ENCODE data around the gene WDR19.
"Not testable (repeated sequence)": the region's sequence is repeated elsewhere in the genome, so short reads cannot be mapped to it uniquely, and the experiment has no call there.

Gene WDR19

DNA sequence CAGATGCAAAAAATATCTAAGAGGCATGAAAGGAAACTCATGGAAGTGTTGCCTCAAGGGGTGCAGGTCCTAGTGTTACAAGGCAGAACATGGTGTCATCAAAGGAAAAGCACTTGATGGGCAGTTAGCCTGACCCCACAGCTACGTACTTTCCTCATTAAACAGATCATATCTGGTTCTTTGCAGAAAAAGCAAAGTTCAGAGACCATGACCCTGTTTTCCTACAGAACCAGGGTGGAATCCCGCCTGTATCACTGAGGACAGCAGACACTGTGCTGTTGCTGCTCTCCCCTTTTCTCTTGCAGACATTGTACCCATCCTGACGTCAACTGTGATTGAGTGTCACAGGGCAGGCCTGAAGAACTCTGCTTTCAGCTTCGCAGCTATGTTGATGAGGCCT lies 92.2 kb downstream of the WDR19 start:
- no peak for DNase-seq (ENCODE audit: low read depth, low spot score)
- no peak overlapping the region for H3K27ac ChIP-seq
- H3K4me3 ChIP-seq = no peak overlapping the region
- H3K9ac ChIP-seq (ENCODE audit: insufficient read length) = no peak overlapping the region
- no peak for TF ChIP-seq FOXP2 (optimal IDR thresholded peaks at IDR 0.05; ENCODE audit: control extremely low read depth, extremely low read length, insufficient read depth)
- TF ChIP-seq EZH2 (IDR thresholded peaks at IDR 0.05) = no peak
- no peak for TF ChIP-seq POLR2AphosphoS5 (IDR thresholded peaks at IDR 0.05; ENCODE audit: borderline replicate concordance, low read depth, low read length)
- H3K9me3 ChIP-seq (ENCODE audit: low read depth, low read length) = no peaks in the 10 kb centered on the region
- peaks cover 34% of the 10 kb centered on the region for H3K36me3 ChIP-seq (ENCODE audit: insufficient read depth, low read length)

DNA sequence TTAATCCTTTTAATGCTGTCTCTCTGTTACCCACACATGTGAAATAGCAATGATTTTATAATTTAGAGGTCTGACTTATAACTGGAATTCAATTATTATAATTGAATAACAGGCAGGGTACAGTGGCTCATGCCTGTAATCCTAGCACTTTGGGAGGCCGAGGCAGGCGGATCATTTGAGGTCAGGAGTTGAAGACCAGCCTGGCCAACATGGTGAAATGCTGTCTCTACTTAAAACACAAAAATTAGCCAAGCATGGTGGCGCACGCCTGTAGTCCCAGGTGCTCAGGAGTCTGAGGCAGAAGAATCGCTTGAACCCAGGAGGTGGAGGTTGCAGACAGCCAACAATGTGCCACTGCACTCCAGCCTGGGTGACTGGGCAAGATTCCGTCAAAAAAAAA lies 95.3 kb downstream of the WDR19 start:
- H3K4me3 ChIP-seq; H3K27ac ChIP-seq; DNase-seq (ENCODE audit: low read depth, low spot score); H3K9ac ChIP-seq (ENCODE audit: insufficient read length); H3K9me3 ChIP-seq (ENCODE audit: low read depth, low read length): not testable (repeated sequence)
- peaks cover 36% of the 10 kb centered on the region for H3K36me3 ChIP-seq (ENCODE audit: insufficient read depth, low read length)

DNA sequence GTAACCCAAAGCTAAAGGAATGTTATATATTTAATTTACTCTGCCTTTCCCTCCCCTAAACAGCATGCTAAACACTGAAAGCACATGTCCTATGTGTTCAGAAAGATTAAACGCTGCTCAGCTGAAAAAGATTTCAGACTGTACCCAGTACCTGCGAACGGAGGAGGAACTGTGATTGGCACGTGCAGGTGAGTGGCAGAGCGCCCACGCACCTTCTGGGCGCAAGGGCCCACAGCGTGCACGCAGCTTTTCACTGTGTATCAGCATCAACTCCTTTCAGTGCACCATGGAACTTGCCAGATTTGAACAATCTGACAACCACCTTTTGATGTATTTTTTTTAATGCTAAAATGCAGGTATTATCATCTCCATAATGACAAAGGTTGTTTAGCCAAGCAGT lies 96.1 kb downstream of the WDR19 start:
- no peak for TF ChIP-seq FOXP2 (optimal IDR thresholded peaks at IDR 0.05; ENCODE audit: control extremely low read depth, extremely low read length, insufficient read depth)
- no peak for TF ChIP-seq EZH2 (IDR thresholded peaks at IDR 0.05)
- no peak for DNase-seq (ENCODE audit: low read depth, low spot score)
- Histone ChIP-seq H3K4me3 (no peak overlapping the region), H3K36me3 (ENCODE audit: insufficient read depth, low read length) (peaks cover 34% of the 10 kb centered on the region), H3K9me3 (ENCODE audit: low read depth, low read length) (no peaks in the 10 kb centered on the region), H3K9ac (ENCODE audit: insufficient read length) (no peak overlapping the region), H3K27ac (no peak overlapping the region)

DNA sequence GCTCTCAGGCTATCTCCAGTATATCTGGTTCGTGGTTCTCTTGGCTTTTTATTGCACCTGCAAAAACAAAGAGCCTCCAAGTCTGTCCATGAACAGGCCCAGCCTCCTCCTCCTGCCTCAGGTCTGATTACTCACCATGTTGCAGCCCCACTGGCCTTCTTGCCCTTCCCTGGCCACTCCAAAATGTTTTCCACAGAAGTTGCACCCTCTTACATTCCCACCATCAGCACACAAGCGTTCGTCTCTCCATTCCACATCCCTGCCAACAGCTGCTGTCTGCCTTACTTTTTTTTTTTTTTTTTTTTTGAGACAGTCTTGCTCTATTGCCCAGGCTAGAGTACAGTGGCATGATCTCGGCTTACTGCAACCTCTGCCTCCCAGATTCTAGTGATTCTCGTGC lies 97.1 kb downstream of the WDR19 start:
- TF ChIP-seq POLR2AphosphoS5 (IDR thresholded peaks at IDR 0.05; ENCODE audit: borderline replicate concordance, low read depth, low read length) (no peak), FOXP2 (optimal IDR thresholded peaks at IDR 0.05; ENCODE audit: control extremely low read depth, extremely low read length, insufficient read depth) (no peak), EZH2 (IDR thresholded peaks at IDR 0.05) (no peak)
- Histone ChIP-seq H3K4me3 (no peak overlapping the region), H3K36me3 (ENCODE audit: insufficient read depth, low read length) (peaks cover 29% of the 10 kb centered on the region), H3K9ac (ENCODE audit: insufficient read length) (no peak overlapping the region), H3K27ac (no peak overlapping the region), H3K9me3 (ENCODE audit: low read depth, low read length) (no peaks in the 10 kb centered on the region)
- DNase-seq (ENCODE audit: low read depth, low spot score) = no peak

DNA sequence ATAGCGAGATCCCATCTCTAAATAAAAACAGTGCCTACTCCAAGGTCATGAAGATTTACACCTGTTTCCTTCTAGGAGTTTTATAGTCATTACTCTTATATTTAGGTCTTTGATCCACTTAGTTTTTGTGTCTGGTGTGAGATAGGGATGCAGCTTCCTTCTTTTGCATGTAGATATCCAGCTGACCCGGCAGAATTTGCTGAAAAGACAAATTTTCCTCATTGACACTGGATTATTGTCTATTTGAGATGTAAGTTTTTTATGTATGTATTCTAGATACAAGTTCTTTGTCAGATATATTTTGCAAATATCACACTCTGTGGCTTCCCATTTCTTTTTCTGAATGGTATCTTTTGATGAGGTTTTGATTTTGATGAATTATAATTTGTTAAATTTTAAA lies 98.4 kb downstream of the WDR19 start:
- Histone ChIP-seq H3K4me3 (no peak overlapping the region), H3K9ac (ENCODE audit: insufficient read length) (no peak overlapping the region), H3K27ac (no peak overlapping the region), H3K9me3 (ENCODE audit: low read depth, low read length) (no peaks in the 10 kb centered on the region), H3K36me3 (ENCODE audit: insufficient read depth, low read length) (peaks cover 38% of the 10 kb centered on the region)
- DNase-seq (ENCODE audit: low read depth, low spot score) = no peak
- no peak for TF ChIP-seq POLR2AphosphoS5 (IDR thresholded peaks at IDR 0.05; ENCODE audit: borderline replicate concordance, low read depth, low read length)
- TF ChIP-seq FOXP2 (optimal IDR thresholded peaks at IDR 0.05; ENCODE audit: control extremely low read depth, extremely low read length, insufficient read depth) = no peak
- TF ChIP-seq EZH2 (IDR thresholded peaks at IDR 0.05) = no peak

DNA sequence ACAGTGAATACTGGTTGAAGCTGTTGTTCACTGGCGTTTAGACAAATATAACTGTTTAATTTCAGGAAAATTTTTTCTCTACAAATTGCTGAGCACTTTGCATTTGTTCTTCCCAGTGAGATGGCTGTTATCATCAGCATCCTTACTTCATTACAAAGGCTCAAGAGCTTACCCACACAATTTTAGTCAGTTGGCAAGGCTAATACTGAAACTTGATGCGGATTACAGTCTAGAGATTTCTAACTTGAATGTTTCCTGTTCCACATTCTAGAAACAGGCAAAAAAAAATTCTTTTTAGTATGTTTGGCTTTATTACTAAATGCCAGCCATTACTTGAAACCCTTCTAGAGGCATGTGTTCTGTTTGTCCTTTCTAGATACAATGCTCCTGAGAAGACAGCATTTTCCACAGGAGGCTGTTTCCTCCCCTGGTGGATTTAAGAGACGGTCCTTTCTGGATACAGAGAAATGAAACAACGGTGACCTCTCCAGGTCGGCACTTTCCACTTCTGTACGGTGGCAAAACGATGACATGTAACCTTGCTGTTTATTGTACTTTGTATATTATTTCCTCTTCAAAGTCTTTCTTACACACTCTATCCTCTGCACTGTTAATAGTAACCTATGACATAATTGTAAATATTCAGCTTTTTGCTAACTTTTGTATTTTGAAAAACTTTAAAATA lies 102.9 kb downstream of the WDR19 start:
- Histone ChIP-seq H3K36me3 (ENCODE audit: insufficient read depth, low read length) (peaks cover 74% of the 10 kb centered on the region), H3K4me3 (no peak overlapping the region), H3K27ac (peak overlapping the region; percentile 54), H3K9me3 (ENCODE audit: low read depth, low read length) (no peaks in the 10 kb centered on the region), H3K9ac (ENCODE audit: insufficient read length) (no peak overlapping the region)
- TF ChIP-seq POLR2AphosphoS5 (IDR thresholded peaks at IDR 0.05; ENCODE audit: borderline replicate concordance, low read depth, low read length) = no peak
- no peak for TF ChIP-seq EZH2 (IDR thresholded peaks at IDR 0.05)
- no peak for TF ChIP-seq FOXP2 (optimal IDR thresholded peaks at IDR 0.05; ENCODE audit: control extremely low read depth, extremely low read length, insufficient read depth)
- DNase-seq (ENCODE audit: low read depth, low spot score) = no peak

DNA sequence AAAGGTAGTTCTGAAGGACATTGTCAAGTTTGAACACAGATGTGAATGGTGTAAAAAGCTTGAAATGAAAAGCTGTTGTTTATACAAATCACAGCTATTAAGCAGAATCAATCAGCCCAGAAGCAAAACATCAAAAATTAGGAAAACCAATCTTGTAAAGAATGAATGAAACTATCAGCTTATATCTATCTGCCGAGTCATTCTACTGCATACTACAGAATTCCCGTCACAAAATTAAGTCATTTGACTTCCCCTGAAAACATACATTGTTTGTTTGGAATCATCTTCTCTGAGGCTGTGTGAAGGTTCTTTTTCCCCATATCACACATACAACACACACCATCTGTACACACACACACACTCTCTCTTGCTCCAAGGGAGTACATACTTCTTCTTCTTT lies 103.5 kb downstream of the WDR19 start:
- DNase-seq (ENCODE audit: low read depth, low spot score) = no peak
- no peak overlapping the region for H3K4me3 ChIP-seq
- TF ChIP-seq FOXP2 (optimal IDR thresholded peaks at IDR 0.05; ENCODE audit: control extremely low read depth, extremely low read length, insufficient read depth) (no peak), POLR2AphosphoS5 (IDR thresholded peaks at IDR 0.05; ENCODE audit: borderline replicate concordance, low read depth, low read length) (no peak), EZH2 (IDR thresholded peaks at IDR 0.05) (no peak)
- H3K9me3 ChIP-seq (ENCODE audit: low read depth, low read length) = no peaks in the 10 kb centered on the region
- H3K36me3 ChIP-seq (ENCODE audit: insufficient read depth, low read length) = peaks cover 80% of the 10 kb centered on the region
- peak overlapping the region; percentile 54 for H3K27ac ChIP-seq
- H3K9ac ChIP-seq (ENCODE audit: insufficient read length) = no peak overlapping the region

DNA sequence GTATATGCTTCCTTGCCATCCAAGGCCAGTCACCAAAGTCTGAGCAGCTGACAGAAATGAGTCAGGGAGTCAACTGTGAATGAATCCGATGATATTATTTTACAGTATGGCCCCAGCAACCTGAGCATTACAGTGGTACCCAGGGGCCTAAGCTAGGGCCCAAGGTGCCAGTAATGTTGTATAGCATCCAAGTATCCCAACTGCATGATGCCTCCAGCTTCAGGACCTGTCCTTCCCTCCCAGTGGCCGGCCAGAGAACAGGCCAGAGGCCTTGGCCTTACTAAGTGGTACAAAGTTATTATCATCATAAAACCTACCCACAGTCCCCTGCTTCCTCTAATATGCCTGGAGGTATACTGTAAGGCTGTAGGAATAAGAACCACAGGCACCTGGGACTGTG lies 103.9 kb downstream of the WDR19 start:
- no peak for TF ChIP-seq FOXP2 (optimal IDR thresholded peaks at IDR 0.05; ENCODE audit: control extremely low read depth, extremely low read length, insufficient read depth)
- TF ChIP-seq POLR2AphosphoS5 (IDR thresholded peaks at IDR 0.05; ENCODE audit: borderline replicate concordance, low read depth, low read length) = no peak
- TF ChIP-seq EZH2 (IDR thresholded peaks at IDR 0.05) = no peak
- Histone ChIP-seq H3K36me3 (ENCODE audit: insufficient read depth, low read length) (peaks cover 84% of the 10 kb centered on the region), H3K4me3 (no peak overlapping the region), H3K9me3 (ENCODE audit: low read depth, low read length) (no peaks in the 10 kb centered on the region), H3K9ac (ENCODE audit: insufficient read length) (no peak overlapping the region), H3K27ac (no peak overlapping the region; the same call in 1 of the 2 replicates)
- no peak for DNase-seq (ENCODE audit: low read depth, low spot score)

DNA sequence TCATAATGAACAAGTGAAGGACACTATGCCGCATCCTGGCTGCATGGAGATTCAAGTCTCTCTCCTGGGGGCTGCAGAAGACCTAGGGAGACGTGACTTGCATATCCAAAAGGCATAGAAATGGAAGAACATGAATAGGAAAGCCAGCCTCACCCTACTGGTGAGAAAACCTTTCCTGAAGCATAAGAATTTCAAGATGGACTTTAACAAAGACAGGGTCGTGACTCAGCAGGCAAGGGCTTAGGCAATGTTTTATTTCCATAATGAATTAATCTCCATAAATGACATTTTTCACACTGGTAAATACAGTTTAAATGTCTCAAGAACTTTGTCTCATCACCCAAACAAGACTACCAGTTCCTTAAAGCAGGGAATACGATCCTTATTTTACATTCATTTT lies 104.9 kb downstream of the WDR19 start:
- TF ChIP-seq FOXP2 (optimal IDR thresholded peaks at IDR 0.05; ENCODE audit: control extremely low read depth, extremely low read length, insufficient read depth) (no peak), POLR2AphosphoS5 (IDR thresholded peaks at IDR 0.05; ENCODE audit: borderline replicate concordance, low read depth, low read length) (no peak), EZH2 (IDR thresholded peaks at IDR 0.05) (no peak)
- no peak overlapping the region for H3K27ac ChIP-seq
- no peak overlapping the region for H3K4me3 ChIP-seq
- H3K36me3 ChIP-seq (ENCODE audit: insufficient read depth, low read length) = peaks cover 89% of the 10 kb centered on the region
- DNase-seq (ENCODE audit: low read depth, low spot score) = no peak
- H3K9me3 ChIP-seq (ENCODE audit: low read depth, low read length) = no peaks in the 10 kb centered on the region
- no peak overlapping the region for H3K9ac ChIP-seq (ENCODE audit: insufficient read length)
